A673 (cell line): ENCODE results near the gene MDGA2.

Source experiments
- CTCF ChIP-seq: fragments of 300-800, 200-600 bp; sonication (generic); conservative IDR thresholded peaks from 2 replicates; pipeline ENCODE4 v1.5.1; 2017; ENCODE audit warnings: low read depth, mild to moderate bottlenecking, antibody characterized with exemption, low read length, moderate library complexity, mixed read lengths
- EZH2 ChIP-seq: fragments of 200-600 bp; sonication (generic); IDR thresholded peaks from 2 replicates; pipeline ENCODE4 v1.6.1; 2017; ENCODE audit warnings: borderline replicate concordance, low read depth, mild to moderate bottlenecking, mixed read lengths, antibody characterized with exemption, low read length; ENCODE audit not compliant: poor library complexity, severe bottlenecking

- TF ChIP-seq CTCF (no peak), EZH2 (no peak)
Observed at GRCh38 chr14:47678157-47678556, 2.8 kb upstream of the MDGA2 start.
